Activated CD4-positive, CD25-positive, alpha-beta regulatory T cell treated with anti-CD3 and anti-CD28 coated beads, Interleukin-2, amount 50 U/mL, for 72 hours (primary cell): ENCODE measurements around the gene JADE1.

ENCODE experiments used
- DNase-seq: peaks from one replicate; pipeline ENCODE4 v3.0.0; 2021

The JADE1 gene

GRCh38 chr4:128809477-128810330 is at the start of gene JADE1:
TSS of gene JADE1 (plus strand) at chr4:128809700. CDS start at chr4:128831759, 22,059 bp downstream.
- peak; percentile 78 for DNase-seq

GRCh38 chr4:128766781-128767180 is 42.7 kb upstream of the JADE1 start:
- DNase-seq = no peak

GRCh38 chr4:128768373-128768996 is 41.0 kb upstream of the JADE1 start:
- DNase-seq = no peak

GRCh38 chr4:128769011-128769410 is 40.5 kb upstream of the JADE1 start:
- no peak for DNase-seq

GRCh38 chr4:128770807-128771206 is 38.7 kb upstream of the JADE1 start:
- DNase-seq = no peak

- no peak for DNase-seq
Observed at GRCh38 chr4:128775477-128775876, 34.0 kb upstream of the JADE1 start.

GRCh38 chr4:128775916-128776315 is 33.6 kb upstream of the JADE1 start:
- no peak for DNase-seq

- no peak for DNase-seq
Observed at GRCh38 chr4:128776794-128777216, 32.7 kb upstream of the JADE1 start.

GRCh38 chr4:128780688-128781087 is 28.8 kb upstream of the JADE1 start:
- no peak for DNase-seq

- no peak for DNase-seq
Observed at GRCh38 chr4:128782076-128782715, 27.3 kb upstream of the JADE1 start.

GRCh38 chr4:128782875-128783614 is 26.5 kb upstream of the JADE1 start:
- no peak for DNase-seq

- no peak for DNase-seq
Observed at GRCh38 chr4:128787509-128788311, 21.8 kb upstream of the JADE1 start.

GRCh38 chr4:128793859-128794672 is 15.4 kb upstream of the JADE1 start:
- DNase-seq = no peak

- DNase-seq = no peak
Observed at GRCh38 chr4:128796934-128797333, 12.6 kb upstream of the JADE1 start.

GRCh38 chr4:128800284-128800683 is 9.2 kb upstream of the JADE1 start:
- no peak for DNase-seq

- no peak for DNase-seq
Observed at GRCh38 chr4:128800701-128801284, 8.7 kb upstream of the JADE1 start.

GRCh38 chr4:128802680-128803628 is 6.5 kb upstream of the JADE1 start:
- no peak for DNase-seq

- DNase-seq = no peak
Observed at GRCh38 chr4:128803783-128804182, 5.7 kb upstream of the JADE1 start.

- DNase-seq = peak; percentile 37
Observed at GRCh38 chr4:128810331-128810870, 901 bp downstream of the JADE1 start.
